Psoas muscle (tissue), 8 donors: ENCODE data around the gene C17orf50. TPM values are rescaled to one million over a fixed set of nuclear protein-coding genes. Genes with fewer than 3 reads are reported as not detected.

Experiments
- ATAC-seq, 4 donors: fragments of 200-7000 bp; cut with Tn5 transposase; one replicate each; pipeline ENCODE4 v1.9.1; 2020; ENCODE audit warnings: moderate library complexity in 3 of 4, mild to moderate bottlenecking in 2 of 4
- DNase-seq, 2 donors: peaks; one replicate each; pipeline ENCODE4 v3.0.0-alpha.2; 2020
- H3K27ac ChIP-seq: fragments of 200-600 bp; one replicate; pipeline ENCODE4 v1.8.0; 2022
- H3K27me3 ChIP-seq, 3 donors: fragments of 200-600 bp in 1 of 3; one replicate each; pipeline versions ENCODE4 v1.6.1 to v1.8.0; 2013 to 2022; ENCODE audit warnings: low read length in 2 of 3, mild to moderate bottlenecking in 2 of 3, moderate library complexity in 1 of 3; ENCODE audit not compliant: insufficient read depth in 3 of 3
- H3K36me3 ChIP-seq, 2 donors: fragments of 200-600 bp in 1 of 2; one replicate each; pipeline versions ENCODE4 v1.6.1 to v1.8.0; 2013 to 2022; ENCODE audit warnings: low read depth in 1 of 2, mild to moderate bottlenecking in 1 of 2, moderate library complexity in 1 of 2; ENCODE audit not compliant: insufficient read depth in 1 of 2
- H3K4me1 ChIP-seq: fragments of 200-600 bp; one replicate; pipeline ENCODE4 v1.8.0; 2022
- H3K4me3 ChIP-seq: fragments of 200-600 bp; one replicate; pipeline ENCODE4 v1.8.0; 2022; ENCODE audit warnings: mild to moderate bottlenecking
- H3K9me3 ChIP-seq: fragments of 200-600 bp; one replicate; pipeline ENCODE4 v1.8.0; 2022
- WGBS, 3 donors: extraction: QIAGEN DNeasy Blood & Tissue Kit; methylation state at CpG; one replicate each; pipeline versions ENCODE4 v1.1.6 to v1.1.7; 2013; 5-methylcytosine and 5-hydroxymethylcytosine counted together
- intact Hi-C, 2 donors: fragments of 100-400 bp; cut with DNase I; formaldehyde crosslinking; loops; one replicate each; pipeline versions ENCODE4 v1.11.0 to v1.14.2; 2022
- polyA plus RNA-seq, 3 donors: library from polyadenylated mRNA; stranded (reverse); fragments of 200-250 nt; gene quantifications; one replicate each; pipeline ENCODE4 v1.2.3, GENCODE V29; 2013
- total RNA-seq, 4 donors: library from RNA; stranded (reverse); fragmentation: NEBNext Ultra II Directional in 2 of 4; extraction: Animal tissue kit (Norgen Biotek cat#: 25700) in 2 of 4; gene quantifications; one replicate each; pipeline versions ENCODE4 v1.2.1 to v1.2.4, GENCODE V29; 2021 to 2023
- TF ChIP-seq, protein P1 (sequence below): fragments of 200-600 bp; IDR thresholded peaks from one replicate; pipeline ENCODE4 v1.8.0; 2022; ENCODE audit warnings: antibody characterized with exemption
- donor health status: healthy with polysubstance abuse.
- donor health status: DM: no; HTN: no; CAD: no; lungs with moderate emphysema.
- donor health status: Bipolar disorder and iron deficiency.
- donor health status: healthy.
- donor health status: DM: yes; HTN: yes; CAD: no.
- donor health status: DM: no; HTN: no; CAD: no.
- donor health status: DM: no; HTN: no; CAD: no.
- donor health status: DM: yes; HTN: yes; CAD: no.

C17orf50 gene
- total and polyA plus RNA-seq, 7 donors, result 0.08 TPM; not detected in 6

DNA sequence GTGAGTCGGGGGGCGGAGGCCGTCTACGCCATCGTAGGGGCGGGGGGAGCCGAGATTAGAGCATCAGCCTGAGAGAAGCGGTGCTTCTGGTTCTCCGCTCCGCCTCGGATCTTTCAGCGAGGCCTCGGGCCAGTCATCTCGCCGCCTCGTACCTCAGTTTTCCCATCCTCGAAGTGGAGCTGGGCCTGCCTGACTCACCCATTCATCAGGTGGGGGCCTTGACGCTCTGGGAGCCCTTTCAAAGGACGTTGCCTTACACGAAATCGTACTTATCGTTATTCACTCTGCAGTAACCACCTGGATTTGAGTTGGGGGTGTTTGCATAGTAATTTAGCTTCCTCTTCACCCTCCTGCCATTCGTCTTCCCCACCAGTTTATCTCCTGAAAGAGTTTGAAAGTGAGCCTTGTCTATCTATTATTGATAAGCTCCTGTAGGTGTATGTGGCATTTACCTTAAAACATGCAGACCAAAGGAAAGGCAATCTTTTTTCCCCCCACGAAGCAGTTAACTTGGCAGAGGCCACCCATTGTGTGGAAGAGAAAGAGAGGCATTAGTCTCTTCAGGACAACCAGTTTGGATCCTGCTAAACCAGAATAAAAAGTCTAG, 49.3 kb downstream of the C17orf50 start:
- Histone ChIP-seq H3K36me3 (no peaks in the 10 kb centered on the region), H3K4me1 (peaks cover 25% of the 10 kb centered on the region), H3K27me3 (no peaks in the 10 kb centered on the region), H3K9me3 (no peaks in the 10 kb centered on the region), H3K4me3 (peak overlapping the region; percentile 87), H3K27ac (peak overlapping the region; percentile 92)
- DNase-seq, result no peak
- WGBS, 3 donors, result 0 to 1% (median 1%) methylated on average over 23 to 24 of the region's 24 CpGs
- ATAC-seq, result peak in 3 of 4 donors; percentile 15 to 35 (median 16)
- TF ChIP-seq, protein P1, sequence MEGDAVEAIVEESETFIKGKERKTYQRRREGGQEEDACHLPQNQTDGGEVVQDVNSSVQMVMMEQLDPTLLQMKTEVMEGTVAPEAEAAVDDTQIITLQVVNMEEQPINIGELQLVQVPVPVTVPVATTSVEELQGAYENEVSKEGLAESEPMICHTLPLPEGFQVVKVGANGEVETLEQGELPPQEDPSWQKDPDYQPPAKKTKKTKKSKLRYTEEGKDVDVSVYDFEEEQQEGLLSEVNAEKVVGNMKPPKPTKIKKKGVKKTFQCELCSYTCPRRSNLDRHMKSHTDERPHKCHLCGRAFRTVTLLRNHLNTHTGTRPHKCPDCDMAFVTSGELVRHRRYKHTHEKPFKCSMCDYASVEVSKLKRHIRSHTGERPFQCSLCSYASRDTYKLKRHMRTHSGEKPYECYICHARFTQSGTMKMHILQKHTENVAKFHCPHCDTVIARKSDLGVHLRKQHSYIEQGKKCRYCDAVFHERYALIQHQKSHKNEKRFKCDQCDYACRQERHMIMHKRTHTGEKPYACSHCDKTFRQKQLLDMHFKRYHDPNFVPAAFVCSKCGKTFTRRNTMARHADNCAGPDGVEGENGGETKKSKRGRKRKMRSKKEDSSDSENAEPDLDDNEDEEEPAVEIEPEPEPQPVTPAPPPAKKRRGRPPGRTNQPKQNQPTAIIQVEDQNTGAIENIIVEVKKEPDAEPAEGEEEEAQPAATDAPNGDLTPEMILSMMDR, result no peak
- intact Hi-C loops, result loop anchor here (1.0 to 5.0 kb wide), 3 partner anchors 43 to 223 kb away; partner anchors contain the start of gene AP2B1 (in 1 of the 2)

DNA sequence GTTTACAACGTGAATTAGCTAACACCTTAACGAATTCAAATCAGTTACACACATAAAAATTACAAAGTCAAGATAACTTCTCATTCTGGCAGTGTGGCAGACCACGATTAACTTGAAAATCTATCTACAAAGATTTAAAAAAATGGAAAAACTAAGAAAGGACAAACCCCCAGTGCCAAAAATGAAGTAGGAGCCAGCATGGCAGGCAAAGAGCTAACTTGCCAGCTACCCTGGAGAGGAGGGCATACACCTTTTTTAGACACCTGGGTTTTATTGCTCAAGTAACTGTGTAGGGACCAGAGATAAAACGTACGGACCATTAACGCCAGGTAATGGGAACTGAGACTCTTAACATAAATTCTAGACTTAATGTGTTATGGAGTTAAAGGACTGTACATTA, 51.1 kb downstream of the C17orf50 start:
- H3K4me1 ChIP-seq, result peaks cover 34% of the 10 kb centered on the region
- H3K9me3 ChIP-seq, result no peaks in the 10 kb centered on the region
- TF ChIP-seq, protein P1, result no peak
- H3K36me3 ChIP-seq, result peaks cover 0 to 8% of the 10 kb centered on the region in 2 donors
- no peak overlapping the region for H3K27ac ChIP-seq
- WGBS, 3 donors, result 67 to 80% (median 71%) methylated on average over 6 of the region's 6 CpGs
- ATAC-seq (no peak), DNase-seq (no peak)
- intact Hi-C loops, result loop anchor here in 1 of 2 donors (5.0 kb wide), 1 partner anchor 224 kb away; the partner anchor contains the start of gene AP2B1
- no peak overlapping the region for H3K4me3 ChIP-seq
- no peaks in the 10 kb centered on the region for H3K27me3 ChIP-seq

- WGBS, 3 donors, result 90 to 91% (median 91%) methylated on average over 5 of the region's 5 CpGs
- no peak for ATAC-seq
- Histone ChIP-seq H3K4me3 (no peak overlapping the region), H3K9me3 (no peaks in the 10 kb centered on the region), H3K27me3 (no peaks in the 10 kb centered on the region), H3K36me3 (peaks cover 0 to 15% of the 10 kb centered on the region in 2 donors), H3K27ac (no peak overlapping the region), H3K4me1 (peaks cover 38% of the 10 kb centered on the region)
- DNase-seq, result no peak
- TF ChIP-seq, protein P1, result no peak
- intact Hi-C loops, result loop anchor here in 1 of 2 donors (5.0 kb wide), 1 partner anchor 225 kb away; the partner anchor contains the start of gene AP2B1
Observed at GRCh38 chr17:35812456-35812855, 51.8 kb downstream of the C17orf50 start.

Other genes with a start within 250 kb of the C17orf50 start
- gene SLFN12L, start 223.2 kb upstream of the C17orf50 start, total RNA-seq, result under 1 TPM in 3 of 4 donors, not detected in 1; 0.17 to 0.30 (median 0.26) TPM
- under 1 TPM; 0.03 to 0.10 (median 0.09) TPM for gene SLFN12L, start 223.2 kb upstream of the C17orf50 start, polyA plus RNA-seq
- under 1 TPM in 1 of 4 donors, not detected in 3; 0.12 TPM for gene SLFN14, start 200.1 kb upstream of the C17orf50 start, total RNA-seq
- gene SLFN14, start 200.1 kb upstream of the C17orf50 start, polyA plus RNA-seq, result under 1 TPM in 1 of 3 donors, not detected in 2; 0.01 TPM
- 10 to 100 TPM in 1 of 4 donors, 1 to 10 TPM in 3; 4.1 to 11.7 (median 6.6) TPM for gene PEX12, start 182.3 kb upstream of the C17orf50 start, total RNA-seq
- 10 to 100 TPM in 1 of 3 donors, 1 to 10 TPM in 2; 3.1 to 11.5 (median 3.6) TPM for gene PEX12, start 182.3 kb upstream of the C17orf50 start, polyA plus RNA-seq
- 10 to 100 TPM; 63.2 to 92.4 (median 84.7) TPM for gene AP2B1, start 173.6 kb upstream of the C17orf50 start, total RNA-seq
- 10 to 100 TPM; 20.0 to 44.7 (median 37.5) TPM for gene AP2B1, start 173.6 kb upstream of the C17orf50 start, polyA plus RNA-seq
- 10 to 100 TPM in 1 of 4 donors, 1 to 10 TPM in 3; 5.3 to 10.1 (median 6.9) TPM for gene RASL10B, start 29.2 kb upstream of the C17orf50 start, total RNA-seq
- gene RASL10B, start 29.2 kb upstream of the C17orf50 start, polyA plus RNA-seq, result 10 to 100 TPM in 1 of 3 donors, 1 to 10 TPM in 2; 3.4 to 10.7 (median 6.6) TPM
- under 1 TPM in 3 of 4 donors, not detected in 1; 0.09 to 0.27 (median 0.10) TPM for gene GAS2L2, start 7.6 kb upstream of the C17orf50 start, total RNA-seq
- under 1 TPM; 0.04 to 0.19 (median 0.15) TPM for gene GAS2L2, start 7.6 kb upstream of the C17orf50 start, polyA plus RNA-seq
- gene MMP28, start 34.8 kb downstream of the C17orf50 start, total RNA-seq, result 1 to 10 TPM in 1 of 4 donors, under 1 TPM in 3; 0.61 to 5.5 (median 0.70) TPM
- gene MMP28, start 34.8 kb downstream of the C17orf50 start, polyA plus RNA-seq, result 1 to 10 TPM; 1.7 to 3.7 (median 2.1) TPM
- gene TAF15, start 48.6 kb downstream of the C17orf50 start, total RNA-seq, result 100 to 1,000 TPM; 101 to 141 (median 125) TPM
- 100 to 1,000 TPM in 1 of 3 donors, 10 to 100 TPM in 2; 51.9 to 105 (median 65.2) TPM for gene TAF15, start 48.6 kb downstream of the C17orf50 start, polyA plus RNA-seq
- gene HEATR9, start 108.0 kb downstream of the C17orf50 start, total RNA-seq, result not detected
- not detected for gene HEATR9, start 108.0 kb downstream of the C17orf50 start, polyA plus RNA-seq
- gene CCL5, start 119.5 kb downstream of the C17orf50 start, total RNA-seq, result 1 to 10 TPM in 3 of 4 donors, under 1 TPM in 1; 0.77 to 2.6 (median 1.6) TPM
- gene CCL5, start 119.5 kb downstream of the C17orf50 start, polyA plus RNA-seq, result under 1 TPM; 0.38 to 0.42 (median 0.39) TPM
- gene RDM1, start 169.9 kb downstream of the C17orf50 start, total RNA-seq, result not detected
- not detected for gene RDM1, start 169.9 kb downstream of the C17orf50 start, polyA plus RNA-seq
- not detected for gene LYZL6, start 182.8 kb downstream of the C17orf50 start, total RNA-seq
- gene LYZL6, start 182.8 kb downstream of the C17orf50 start, polyA plus RNA-seq, result not detected
- gene CCL16, start 220.6 kb downstream of the C17orf50 start, total RNA-seq, result not detected
- under 1 TPM in 1 of 3 donors, not detected in 2; 0.04 TPM for gene CCL16, start 220.6 kb downstream of the C17orf50 start, polyA plus RNA-seq
- gene CCL14, start 225.8 kb downstream of the C17orf50 start, total RNA-seq, result 10 to 100 TPM in 2 of 4 donors, 1 to 10 TPM in 2; 4.2 to 13.1 (median 9.6) TPM
- 10 to 100 TPM; 10.8 to 42.2 (median 19.9) TPM for gene CCL14, start 225.8 kb downstream of the C17orf50 start, polyA plus RNA-seq
- not detected for gene CCL15, start 240.7 kb downstream of the C17orf50 start, total RNA-seq
- gene CCL15, start 240.7 kb downstream of the C17orf50 start, polyA plus RNA-seq, result not detected